Gastrocnemius medialis (tissue), 4 donors: ENCODE measurements around the gene THSD7A. TPM values are rescaled to one million over a fixed set of nuclear protein-coding genes. Genes with fewer than 3 reads are reported as not detected.

Experiments used
- ATAC-seq, 2 donors: fragments of 150-250 bp; one replicate each; pipeline ENCODE4 v1.9.1; 2016
- DNase-seq, 2 donors: peaks; one replicate each; pipeline ENCODE4 v3.0.0-alpha.2; 2019
- H3K27ac ChIP-seq, 4 donors: fragments of 200-600 bp; sonication (generic); 1 replicate in 1 of 4; 2 replicates in 3 of 4; pipeline ENCODE4 v1.5.1; 2016 to 2018; ENCODE audit warnings: mild to moderate bottlenecking in 2 of 4, moderate library complexity in 1 of 4
- H3K27me3 ChIP-seq, 3 donors: fragments of 200-600 bp; sonication (generic) in 2 of 3; 1 replicate in 1 of 3; 2 replicates in 2 of 3; pipeline versions ENCODE4 v1.5.1 to v1.6.0; 2016 to 2019; ENCODE audit warnings: mild to moderate bottlenecking in 1 of 3, moderate library complexity in 1 of 3
- H3K36me3 ChIP-seq, 2 donors: fragments of 200-600 bp; sonication (generic) in 1 of 2; one replicate each; pipeline ENCODE4 v1.5.1; 2017 to 2018
- H3K4me1 ChIP-seq, 2 donors: fragments of 200-600 bp; sonication (generic) in 1 of 2; one replicate each; pipeline ENCODE4 v1.5.1; 2016 to 2017; ENCODE audit warnings: mild to moderate bottlenecking in 2 of 2
- H3K4me3 ChIP-seq, 4 donors: fragments of 200-600 bp; sonication (generic) in 3 of 4; 1 replicate in 1 of 4; 2 replicates in 3 of 4; pipeline ENCODE4 v1.5.1; 2016 to 2019; ENCODE audit warnings: mild to moderate bottlenecking in 2 of 4
- H3K9me3 ChIP-seq, 3 donors: fragments of 200-600 bp; sonication (generic) in 2 of 3; 1 replicate in 1 of 3; 2 replicates in 2 of 3; pipeline ENCODE4 v1.5.1; 2016 to 2019
- CTCF ChIP-seq, 5 experiments: fragments of 450-650 bp in 3 of 5; fragments of 200-600 bp in 2 of 5; sonication (generic) in 2 of 5; IDR thresholded peaks in 4 of 5; conservative IDR thresholded peaks in 1 of 5; 1 replicate in 4 of 5; 2 replicates in 1 of 5; pipeline ENCODE4 v1.5.1; 2016 to 2019; ENCODE audit warnings: antibody characterized with exemption in 5 of 5, mild to moderate bottlenecking in 3 of 5, moderate library complexity in 3 of 5
- POLR2A ChIP-seq, 2 donors: fragments of 450-650 bp; IDR thresholded peaks; one replicate each; pipeline ENCODE4 v1.6.1; 2017; ENCODE audit warnings: antibody characterized with exemption in 2 of 2, mild to moderate bottlenecking in 2 of 2, moderate library complexity in 2 of 2
- in situ Hi-C, 4 donors: fragments of 200-750 bp; cut with MboI; loops; one replicate each; pipeline versions ENCODE4 v1.15.0 to v1.8.0; 2017; ENCODE audit warnings: low sequenced_read_pairs in 4 of 4
- intact Hi-C: fragments of 100-400 bp; cut with DNase I; formaldehyde crosslinking; loops from one replicate; pipeline ENCODE4 v1.15.1; 2023; ENCODE audit warnings: low total_unique reads
- total RNA-seq, 4 donors: library from RNA; depleted of rRNA; stranded (reverse); fragments of >200 nt; gene quantifications; one replicate each; pipeline versions ENCODE4 v1.1.0 to v1.2.3, GENCODE V29; 2016

THSD7A gene
- total RNA-seq, 4 donors from 2014 or later: 0.36 to 0.78 (median 0.66) TPM

- no peaks in the 10 kb centered on the region for H3K36me3 ChIP-seq
- H3K4me3 ChIP-seq: no peak overlapping the region
- no peaks in the 10 kb centered on the region for H3K27me3 ChIP-seq
- no peaks in the 10 kb centered on the region for H3K9me3 ChIP-seq
- no peak for ATAC-seq
- in situ Hi-C loops (no loop called here), intact Hi-C loops (no loop called here)
- no peak for TF ChIP-seq POLR2A (IDR thresholded peaks at IDR 0.05)
- TF ChIP-seq CTCF (IDR thresholded peaks at IDR 0.05 in 4 of 5, conservative IDR thresholded peaks at IDR 0.05 in 1 of 5): no peak
- no peaks in the 10 kb centered on the region for H3K4me1 ChIP-seq
- DNase-seq: no peak
- H3K27ac ChIP-seq: no peak overlapping the region
Observed at GRCh38 chr7:11675163-11675562, 156.8 kb downstream of the THSD7A start.

GRCh38 chr7:11668727-11669126, 163.3 kb downstream of the THSD7A start:
- intact Hi-C loops: no loop called here
- in situ Hi-C loops: no loop called here
- ATAC-seq (no peak), DNase-seq (no peak)
- H3K4me3 ChIP-seq: no peak overlapping the region
- H3K27me3 ChIP-seq: no peaks in the 10 kb centered on the region
- H3K4me1 ChIP-seq: no peaks in the 10 kb centered on the region
- no peak overlapping the region for H3K27ac ChIP-seq
- H3K36me3 ChIP-seq: no peaks in the 10 kb centered on the region
- H3K9me3 ChIP-seq: no peaks in the 10 kb centered on the region
- no peak for TF ChIP-seq POLR2A (IDR thresholded peaks at IDR 0.05)

DNA sequence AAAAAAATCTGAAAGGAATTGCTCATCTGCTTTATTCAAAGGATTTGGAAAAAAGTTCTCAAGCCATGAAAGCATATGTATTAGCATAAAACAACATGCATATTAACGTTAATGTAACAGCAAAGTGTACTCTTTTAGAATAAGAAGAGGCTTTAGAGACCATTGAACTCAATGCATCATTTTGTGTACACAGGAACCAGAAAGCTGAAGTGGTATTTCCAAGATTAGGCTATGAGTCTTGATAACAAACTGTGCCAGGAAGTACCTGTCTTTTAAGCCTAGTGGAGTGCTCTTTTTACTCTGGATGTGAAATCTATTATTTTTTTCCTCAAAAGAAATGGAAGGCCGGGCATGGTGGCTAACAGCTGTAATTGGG, 164.2 kb downstream of the THSD7A start:
- no peak overlapping the region for H3K4me3 ChIP-seq
- H3K36me3 ChIP-seq: no peaks in the 10 kb centered on the region
- H3K4me1 ChIP-seq: no peaks in the 10 kb centered on the region
- ATAC-seq: no peak
- no peak overlapping the region for H3K27ac ChIP-seq
- no peak for DNase-seq
- H3K9me3 ChIP-seq: no peaks in the 10 kb centered on the region
- in situ Hi-C loops (no loop called here), intact Hi-C loops (no loop called here)
- no peaks in the 10 kb centered on the region for H3K27me3 ChIP-seq
- no peak for TF ChIP-seq CTCF (IDR thresholded peaks at IDR 0.05 in 4 of 5, conservative IDR thresholded peaks at IDR 0.05 in 1 of 5)
- no peak for TF ChIP-seq POLR2A (IDR thresholded peaks at IDR 0.05)

GRCh38 chr7:11667071-11667809, 164.8 kb downstream of the THSD7A start:
- intact Hi-C loops: no loop called here

GRCh38 chr7:11665357-11665756, 166.6 kb downstream of the THSD7A start:
- Histone ChIP-seq H3K4me3 (no peak overlapping the region), H3K27ac (no peak overlapping the region), H3K36me3 (no peaks in the 10 kb centered on the region), H3K27me3 (no peaks in the 10 kb centered on the region), H3K9me3 (no peaks in the 10 kb centered on the region), H3K4me1 (no peaks in the 10 kb centered on the region)
- DNase-seq (no peak), ATAC-seq (no peak)
- intact Hi-C loops (no loop called here), in situ Hi-C loops (no loop called here)
- TF ChIP-seq CTCF (IDR thresholded peaks at IDR 0.05 in 4 of 5, conservative IDR thresholded peaks at IDR 0.05 in 1 of 5): no peak
- no peak for TF ChIP-seq POLR2A (IDR thresholded peaks at IDR 0.05)

More at GRCh38 chr7:11667071-11667809, 164.8 kb downstream of the THSD7A start:
- no peak for DNase-seq
- in situ Hi-C loops: no loop called here
- Histone ChIP-seq H3K36me3 (no peaks in the 10 kb centered on the region), H3K4me1 (no peaks in the 10 kb centered on the region), H3K27me3 (no peaks in the 10 kb centered on the region), H3K9me3 (no peaks in the 10 kb centered on the region), H3K27ac (no peak overlapping the region), H3K4me3 (no peak overlapping the region)
- no peak for ATAC-seq
- TF ChIP-seq CTCF (IDR thresholded peaks at IDR 0.05 in 4 of 5, conservative IDR thresholded peaks at IDR 0.05 in 1 of 5) (no peak), POLR2A (IDR thresholded peaks at IDR 0.05) (no peak)
